Erythroblast (primary cell): ENCODE measurements around the gene RAPGEF2.

Experiments used
- DNase-seq, 2 experiments: peaks; one replicate each; lab custom pipeline; 2025; lab: John Stamatoyannopoulos, UW
- GATA1 ChIP-seq: IDR thresholded peaks from 2 replicates; pipeline ENCODE4 v1.6.1; 2011; ENCODE audit warnings: low read depth, mild to moderate bottlenecking, control low read depth, low read length, moderate library complexity
- POLR2A ChIP-seq: IDR thresholded peaks from 2 replicates; pipeline ENCODE4 v1.6.1; 2011; ENCODE audit warnings: mild to moderate bottlenecking, low read length

The RAPGEF2 gene

GRCh38 chr4:159328766-159329165 is 225.9 kb downstream of the RAPGEF2 start:
- peak in 1 of 2 experiments; percentile 49 for DNase-seq
- no peak for TF ChIP-seq POLR2A
- TF ChIP-seq GATA1: no peak

GRCh38 chr4:159334461-159334860 is 231.6 kb downstream of the RAPGEF2 start:
- no peak for DNase-seq
- no peak for TF ChIP-seq GATA1
- no peak for TF ChIP-seq POLR2A

- TF ChIP-seq POLR2A (no peak), GATA1 (no peak)
- DNase-seq: no peak
Measured at GRCh38 chr4:159337041-159337440, 234.2 kb downstream of the RAPGEF2 start.

- no peak for TF ChIP-seq GATA1
- TF ChIP-seq POLR2A: no peak
- DNase-seq: no peak
Measured at GRCh38 chr4:159341522-159341921, 238.6 kb downstream of the RAPGEF2 start.

- TF ChIP-seq POLR2A: no peak
- no peak for TF ChIP-seq GATA1
- DNase-seq: no peak
Measured at GRCh38 chr4:159342374-159342773, 239.5 kb downstream of the RAPGEF2 start.

- DNase-seq: no peak
- TF ChIP-seq POLR2A (no peak), GATA1 (no peak)
Measured at GRCh38 chr4:159343116-159343515, 240.2 kb downstream of the RAPGEF2 start.

GRCh38 chr4:159344877-159345276 is 242.0 kb downstream of the RAPGEF2 start:
- no peak for DNase-seq
- TF ChIP-seq POLR2A: no peak

- no peak for TF ChIP-seq GATA1
- no peak for TF ChIP-seq POLR2A
- no peak for DNase-seq
Measured at GRCh38 chr4:159346681-159347080, 243.8 kb downstream of the RAPGEF2 start.

- TF ChIP-seq GATA1 (no peak), POLR2A (no peak)
- DNase-seq: no peak
Measured at GRCh38 chr4:159347813-159348212, 244.9 kb downstream of the RAPGEF2 start.

- TF ChIP-seq GATA1 (no peak), POLR2A (no peak)
- no peak for DNase-seq
Measured at GRCh38 chr4:159349332-159349731, 246.5 kb downstream of the RAPGEF2 start.

- DNase-seq: no peak
Measured at GRCh38 chr4:159352609-159353008, 249.7 kb downstream of the RAPGEF2 start.

GRCh38 chr4:159353422-159354116 is 250.7 kb downstream of the RAPGEF2 start:
- TF ChIP-seq POLR2A: no peak
- no peak for TF ChIP-seq GATA1

More at GRCh38 chr4:159352609-159353008, 249.7 kb downstream of the RAPGEF2 start:
- TF ChIP-seq GATA1: no peak
- no peak for TF ChIP-seq POLR2A

GRCh38 chr4:159355466-159355865 is 252.6 kb downstream of the RAPGEF2 start:
- TF ChIP-seq GATA1 (no peak), POLR2A (no peak)
- no peak for DNase-seq

More at GRCh38 chr4:159353422-159354116, 250.7 kb downstream of the RAPGEF2 start:
- DNase-seq: no peak

GRCh38 chr4:159357350-159357749 is 254.5 kb downstream of the RAPGEF2 start:
- no peak for TF ChIP-seq GATA1
- no peak for DNase-seq

- DNase-seq: no peak
- no peak for TF ChIP-seq GATA1
- no peak for TF ChIP-seq POLR2A
Measured at GRCh38 chr4:159358226-159358625, 255.3 kb downstream of the RAPGEF2 start.
